SK-N-MC (cell line): ENCODE results near the gene SPINK8.

Experiments used
- EZH2 ChIP-seq: fragments of 200-600 bp; sonication (generic); IDR thresholded peaks from one replicate; pipeline ENCODE4 v1.6.1; 2017; ENCODE audit warnings: antibody characterized with exemption
- FOXP2 ChIP-seq: optimal IDR thresholded peaks from 2 replicates; pipeline ENCODE3; 2011; ENCODE audit warnings: mild to moderate bottlenecking, moderate library complexity; ENCODE audit not compliant: insufficient read depth; ENCODE audit errors: extremely low read length, control extremely low read depth
- POLR2AphosphoS5 ChIP-seq: IDR thresholded peaks from 2 replicates; pipeline ENCODE4 v1.6.1; 2012; ENCODE audit warnings: mild to moderate bottlenecking, low read depth, low read length, borderline replicate concordance

DNA sequence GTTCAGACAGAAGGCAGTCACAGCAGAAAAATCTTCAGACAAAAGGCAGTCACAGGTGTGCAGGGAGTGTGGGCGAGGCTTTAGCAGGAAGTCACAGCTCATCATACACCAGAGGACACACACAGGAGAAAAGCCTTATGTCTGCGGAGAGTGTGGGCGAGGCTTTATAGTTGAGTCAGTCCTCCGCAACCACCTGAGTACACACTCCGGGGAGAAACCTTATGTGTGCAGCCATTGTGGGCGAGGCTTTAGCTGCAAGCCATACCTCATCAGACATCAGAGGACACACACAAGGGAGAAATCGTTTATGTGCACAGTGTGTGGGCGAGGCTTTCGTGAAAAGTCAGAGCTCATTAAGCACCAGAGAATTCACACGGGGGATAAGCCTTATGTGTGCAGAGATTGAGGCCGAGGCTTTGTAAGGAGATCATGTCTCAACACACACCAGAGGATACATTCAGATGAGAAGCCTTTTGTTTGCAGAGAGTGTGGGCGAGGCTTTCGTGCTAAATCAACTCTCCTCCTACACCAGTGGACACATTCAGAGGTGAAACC lies 65.0 kb downstream of the SPINK8 start:
- TF ChIP-seq POLR2AphosphoS5, result no peak
- TF ChIP-seq EZH2, result no peak
- no peak for TF ChIP-seq FOXP2
